A549 (cell line): ENCODE results near the gene APC2.

Source experiments
- CTCF ChIP-seq: fragments of >200 bp; sonication (Bioruptor Twin); formaldehyde crosslinking; IDR thresholded peaks from 3 replicates; pipeline ENCODE4 v1.5.1; 2016
- HDAC2 ChIP-seq: fragments of 200-600 bp; sonication (generic); IDR thresholded peaks from 2 replicates; pipeline ENCODE4 v1.6.1; 2016
- MAX ChIP-seq: IDR thresholded peaks from 2 replicates; pipeline ENCODE4 v1.6.1; 2012
- MAZ ChIP-seq: fragments of 150-350 bp; IDR thresholded peaks from 2 replicates; pipeline ENCODE4 v1.6.1; 2014; ENCODE audit warnings: antibody characterized with exemption, low read depth, low read length, borderline replicate concordance
- POLR2A ChIP-seq: IDR thresholded peaks from 2 replicates; pipeline ENCODE4 v1.6.1; 2012; ENCODE audit warnings: mild to moderate bottlenecking, low read length
- RAD21 ChIP-seq, 2 experiments: fragments of >200 bp in 1 of 2; sonication (Bioruptor Twin) in 1 of 2; formaldehyde crosslinking in 1 of 2; IDR thresholded peaks in 1 of 2; conservative IDR thresholded peaks in 1 of 2; 2 replicates in 1 of 2; 3 replicates in 1 of 2; pipeline ENCODE4 v1.6.1; 2012 to 2018; ENCODE audit warnings: inconsistent platforms in 1 of 2
- RARB ChIP-seq: fragments of 250-450 bp; sonication (Bioruptor Pico); IDR thresholded peaks from 2 replicates; pipeline ENCODE4 v1.8.0; 2021; ENCODE audit warnings: mild to moderate bottlenecking, moderate library complexity
- REST ChIP-seq: fragments of 200-600 bp; sonication (generic); IDR thresholded peaks from 2 replicates; pipeline ENCODE4 v1.6.1; 2016; ENCODE audit warnings: antibody characterized with exemption, mild to moderate bottlenecking, moderate library complexity
- RNF2 ChIP-seq: fragments of 200-600 bp; sonication (generic); IDR thresholded peaks from 2 replicates; pipeline ENCODE4 v1.6.1; 2016; ENCODE audit warnings: low read depth, mild to moderate bottlenecking, antibody characterized with exemption, moderate library complexity, borderline replicate concordance
- SMC3 ChIP-seq: fragments of >200 bp; sonication (Bioruptor Twin); formaldehyde crosslinking; IDR thresholded peaks from 3 replicates; pipeline ENCODE4 v1.6.1; 2018; ENCODE audit warnings: inconsistent platforms
- TP53 ChIP-seq: fragments of 250-450 bp; sonication (Bioruptor Pico); IDR thresholded peaks from 2 replicates; pipeline ENCODE4 v1.5.0; 2021; ENCODE audit warnings: mild to moderate bottlenecking, moderate library complexity
- ZC3H11A ChIP-seq: fragments of 450-650 bp; IDR thresholded peaks from 2 replicates; pipeline ENCODE4 v1.6.1; 2014; ENCODE audit warnings: antibody characterized with exemption, mild to moderate bottlenecking

GRCh38 chr19:1492474-1493006 is 42.6 kb downstream of the APC2 start:
- TF ChIP-seq RAD21 (conservative IDR thresholded peaks at IDR 0.05 in 1 of 2, IDR thresholded peaks at IDR 0.05 in 1 of 2) (no peak), ZC3H11A (no peak), CTCF (no peak), HDAC2 (no peak), RARB (CRISPR knock-in tag) (no peak), REST (no peak), TP53 (CRISPR knock-in tag) (no peak), SMC3 (no peak), POLR2A (no peak), MAZ (no peak), MAX (no peak), RNF2 (no peak)
